ENCODE measurements around the gene ACTL8. TPM values are rescaled to one million over a fixed set of nuclear protein-coding genes. Genes with fewer than 3 reads are reported as not detected.

ACTL8 gene
- total and polyA plus RNA-seq, 2 donors (not counting 1 experiment from before 2014, with no cell fraction given), result 0.15 TPM; not detected in 1

- Histone ChIP-seq H3K9ac (ENCODE audit: insufficient read depth, low read length) (no peak overlapping the region), H3K4me1 (ENCODE audit: control insufficient read depth, extremely low read depth, insufficient read depth, low read length) (peaks cover 3% of the 10 kb centered on the region), H3K79me2 (ENCODE audit: control insufficient read depth, insufficient read depth, low read length) (no peaks in the 10 kb centered on the region), H2AFZ (ENCODE audit: low read length) (no peak overlapping the region), H3K4me3 (replicated peaks in 1 of 4; ENCODE audit: control extremely low read depth in 1 of 4, insufficient read depth in 1 of 4, low read depth in 3 of 4, low read length in 4 of 4) (no peak overlapping the region), H3K4me2 (ENCODE audit: extremely low read depth, insufficient read depth, low read length) (no peak overlapping the region), H3K27me3 (ENCODE audit: control insufficient read depth, insufficient read depth, low read length) (no peaks in the 10 kb centered on the region), H4K20me1 (ENCODE audit: control insufficient read depth, extremely low read depth, insufficient read depth, low read length) (no peaks in the 10 kb centered on the region), H3K9me3 (ENCODE audit: control insufficient read depth, insufficient read depth, low read depth, low read length) (no peaks in the 10 kb centered on the region), H3K27ac (ENCODE audit: insufficient read depth, low read length) (no peak overlapping the region), H3K36me3 (ENCODE audit: control insufficient read depth, insufficient read depth, low read length) (no peaks in the 10 kb centered on the region)
- no peak for TF ChIP-seq EZH2 (IDR thresholded peaks at IDR 0.05; ENCODE audit: low read length, missing control alignments)
- no peak for TF ChIP-seq CTCF (conservative IDR thresholded peaks at IDR 0.05 in 1 of 2, IDR thresholded peaks at IDR 0.05 in 1 of 2; ENCODE audit: low read depth in 1 of 2, low read length in 2 of 2)
- DNase-seq (ENCODE audit: low read depth in 2 of 2), result no peak
Observed at GRCh38 chr1:17857109-17857499, 102.0 kb downstream of the ACTL8 start.

GRCh38 chr1:17857996-17858395 is 102.9 kb downstream of the ACTL8 start:
- Histone ChIP-seq H3K4me1 (ENCODE audit: control insufficient read depth, extremely low read depth, insufficient read depth, low read length) (peaks cover 3% of the 10 kb centered on the region), H3K4me2 (ENCODE audit: extremely low read depth, insufficient read depth, low read length) (no peak overlapping the region), H4K20me1 (ENCODE audit: control insufficient read depth, extremely low read depth, insufficient read depth, low read length) (no peaks in the 10 kb centered on the region), H3K27ac (ENCODE audit: insufficient read depth, low read length) (no peak overlapping the region), H3K9me3 (ENCODE audit: control insufficient read depth, insufficient read depth, low read depth, low read length) (no peaks in the 10 kb centered on the region), H3K4me3 (replicated peaks in 1 of 4; ENCODE audit: control extremely low read depth in 1 of 4, insufficient read depth in 1 of 4, low read depth in 3 of 4, low read length in 4 of 4) (no peak overlapping the region), H3K36me3 (ENCODE audit: control insufficient read depth, insufficient read depth, low read length) (no peaks in the 10 kb centered on the region), H3K27me3 (ENCODE audit: control insufficient read depth, insufficient read depth, low read length) (no peaks in the 10 kb centered on the region), H3K79me2 (ENCODE audit: control insufficient read depth, insufficient read depth, low read length) (no peaks in the 10 kb centered on the region), H3K9ac (ENCODE audit: insufficient read depth, low read length) (no peak overlapping the region), H2AFZ (ENCODE audit: low read length) (no peak overlapping the region)
- peak; percentile 18 to 53 for DNase-seq (ENCODE audit: low read depth in 2 of 2)
- no peak for TF ChIP-seq EZH2 (IDR thresholded peaks at IDR 0.05; ENCODE audit: low read length, missing control alignments)
- TF ChIP-seq CTCF (conservative IDR thresholded peaks at IDR 0.05 in 1 of 2, IDR thresholded peaks at IDR 0.05 in 1 of 2; ENCODE audit: low read depth in 1 of 2, low read length in 2 of 2), result no peak

- Histone ChIP-seq H3K4me2 (ENCODE audit: extremely low read depth, insufficient read depth, low read length) (no peak overlapping the region), H3K9ac (ENCODE audit: insufficient read depth, low read length) (no peak overlapping the region), H3K27me3 (ENCODE audit: control insufficient read depth, insufficient read depth, low read length) (no peaks in the 10 kb centered on the region), H3K36me3 (ENCODE audit: control insufficient read depth, insufficient read depth, low read length) (no peaks in the 10 kb centered on the region), H3K9me3 (ENCODE audit: control insufficient read depth, insufficient read depth, low read depth, low read length) (no peaks in the 10 kb centered on the region), H2AFZ (ENCODE audit: low read length) (no peak overlapping the region), H3K4me1 (ENCODE audit: control insufficient read depth, extremely low read depth, insufficient read depth, low read length) (peaks cover 5% of the 10 kb centered on the region), H3K4me3 (replicated peaks in 1 of 4; ENCODE audit: control extremely low read depth in 1 of 4, insufficient read depth in 1 of 4, low read depth in 3 of 4, low read length in 4 of 4) (no peak overlapping the region), H3K27ac (ENCODE audit: insufficient read depth, low read length) (no peak overlapping the region), H3K79me2 (ENCODE audit: control insufficient read depth, insufficient read depth, low read length) (no peaks in the 10 kb centered on the region), H4K20me1 (ENCODE audit: control insufficient read depth, extremely low read depth, insufficient read depth, low read length) (no peaks in the 10 kb centered on the region)
- no peak for DNase-seq (ENCODE audit: low read depth in 2 of 2)
- TF ChIP-seq CTCF (conservative IDR thresholded peaks at IDR 0.05 in 1 of 2, IDR thresholded peaks at IDR 0.05 in 1 of 2; ENCODE audit: low read depth in 1 of 2, low read length in 2 of 2) (no peak), EZH2 (IDR thresholded peaks at IDR 0.05; ENCODE audit: low read length, missing control alignments) (no peak)
Observed at GRCh38 chr1:17860812-17861211, 105.7 kb downstream of the ACTL8 start.
